ENCODE data around the gene AOPEP. TPM values are rescaled to one million over a fixed set of nuclear protein-coding genes. Genes with fewer than 3 reads are reported as not detected.

Gene AOPEP
- total and polyA plus RNA-seq, 2 donors (not counting 3 experiments of a cell fraction or from before 2014, with no cell fraction given), result 20.2 to 41.6 TPM

DNA sequence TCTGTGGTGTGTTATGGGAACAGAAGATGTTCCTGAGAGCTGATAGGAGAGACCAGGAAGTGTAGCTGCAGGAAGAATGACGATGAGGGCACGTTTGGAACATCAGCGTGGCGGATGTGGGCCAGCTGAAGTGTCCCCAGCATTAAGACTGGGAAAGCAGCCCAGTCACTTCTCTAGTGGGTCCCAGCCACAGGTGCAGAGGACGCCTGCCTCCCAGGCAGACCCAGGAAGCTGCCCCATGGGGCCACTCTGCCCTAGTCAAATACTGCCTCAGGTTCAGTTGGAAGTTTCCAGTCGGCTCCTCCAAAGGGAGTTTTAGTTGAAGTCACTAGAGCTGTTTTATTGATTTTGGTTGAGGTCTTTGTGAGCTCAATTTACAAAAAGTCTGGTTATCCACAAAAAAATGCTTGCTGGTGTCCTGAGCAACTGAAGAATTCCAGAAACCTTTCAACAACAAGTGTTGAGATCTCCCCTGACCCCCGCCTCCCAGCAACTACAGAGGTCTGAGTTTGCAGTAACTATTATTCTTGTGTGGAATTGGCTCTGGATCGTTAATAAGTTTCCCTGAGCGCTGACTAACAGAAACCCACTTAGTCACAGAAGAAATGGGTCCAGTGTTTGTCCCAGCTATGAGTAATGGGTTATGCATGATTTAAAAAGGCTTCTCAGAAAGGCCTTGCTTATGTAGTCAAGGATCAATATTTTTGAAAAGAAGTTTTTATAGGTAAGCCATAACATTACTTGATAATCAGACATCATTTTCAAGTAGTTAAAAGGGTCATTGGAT lies 296.9 kb downstream of the AOPEP start:
- dilution Hi-C loops (cut with MboI; ENCODE audit: extremely low pct_ligation_motif_present, low sequenced_read_pairs), result no loop called here
- no peaks in the 10 kb centered on the region for H3K27me3 ChIP-seq (ENCODE audit: control insufficient read depth in 2 of 2, insufficient read depth in 2 of 2, low read length in 2 of 2)
- H3K9ac ChIP-seq (replicated peaks; ENCODE audit: extremely low read depth, insufficient read depth, low read length), result no peak overlapping the region
- peak overlapping the region; percentile 64 for H3K27ac ChIP-seq (ENCODE audit: insufficient read depth, low read depth, low read length)
- POLR2A ChIA-PET, result interaction anchor here (0.8 kb wide), 1 partner anchor 12 kb away, joined by 3 read pairs; no protein-coding TSS in a partner anchor
- no peak for TF ChIP-seq MYC (IDR thresholded peaks at IDR 0.05; ENCODE audit: low read depth, low read length)
- TF ChIP-seq JUN (IDR thresholded peaks at IDR 0.05; ENCODE audit: borderline replicate concordance, insufficient read depth, insufficient read length, low read depth), result peak; percentile 38
- no peak for TF ChIP-seq POLR2A (IDR thresholded peaks at IDR 0.05; ENCODE audit: low read depth, low read length)
- TF ChIP-seq EZH2 (IDR thresholded peaks at IDR 0.05; ENCODE audit: borderline replicate concordance, low read depth, low read length, severe bottlenecking), result no peak
- no peak for TF ChIP-seq POLR2AphosphoS5 (IDR thresholded peaks at IDR 0.05; ENCODE audit: insufficient read depth, low read depth, low read length)
- TF ChIP-seq GATA2 (IDR thresholded peaks at IDR 0.05; ENCODE audit: insufficient read depth, insufficient read length, low read depth, low read length), result no peak
- TF ChIP-seq, protein P1, sequence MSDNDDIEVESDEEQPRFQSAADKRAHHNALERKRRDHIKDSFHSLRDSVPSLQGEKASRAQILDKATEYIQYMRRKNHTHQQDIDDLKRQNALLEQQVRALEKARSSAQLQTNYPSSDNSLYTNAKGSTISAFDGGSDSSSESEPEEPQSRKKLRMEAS (IDR thresholded peaks at IDR 0.05; ENCODE audit: insufficient read depth, insufficient read length), result no peak
- TF ChIP-seq FOS (IDR thresholded peaks at IDR 0.05; ENCODE audit: borderline replicate concordance, insufficient read depth, low read length), result peak; percentile 62
- TF ChIP-seq, protein P2, sequence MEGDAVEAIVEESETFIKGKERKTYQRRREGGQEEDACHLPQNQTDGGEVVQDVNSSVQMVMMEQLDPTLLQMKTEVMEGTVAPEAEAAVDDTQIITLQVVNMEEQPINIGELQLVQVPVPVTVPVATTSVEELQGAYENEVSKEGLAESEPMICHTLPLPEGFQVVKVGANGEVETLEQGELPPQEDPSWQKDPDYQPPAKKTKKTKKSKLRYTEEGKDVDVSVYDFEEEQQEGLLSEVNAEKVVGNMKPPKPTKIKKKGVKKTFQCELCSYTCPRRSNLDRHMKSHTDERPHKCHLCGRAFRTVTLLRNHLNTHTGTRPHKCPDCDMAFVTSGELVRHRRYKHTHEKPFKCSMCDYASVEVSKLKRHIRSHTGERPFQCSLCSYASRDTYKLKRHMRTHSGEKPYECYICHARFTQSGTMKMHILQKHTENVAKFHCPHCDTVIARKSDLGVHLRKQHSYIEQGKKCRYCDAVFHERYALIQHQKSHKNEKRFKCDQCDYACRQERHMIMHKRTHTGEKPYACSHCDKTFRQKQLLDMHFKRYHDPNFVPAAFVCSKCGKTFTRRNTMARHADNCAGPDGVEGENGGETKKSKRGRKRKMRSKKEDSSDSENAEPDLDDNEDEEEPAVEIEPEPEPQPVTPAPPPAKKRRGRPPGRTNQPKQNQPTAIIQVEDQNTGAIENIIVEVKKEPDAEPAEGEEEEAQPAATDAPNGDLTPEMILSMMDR (IDR thresholded peaks at IDR 0.05; ENCODE audit: extremely low read depth in 1 of 2, insufficient read depth in 1 of 2, low read depth in 1 of 2, low read length in 2 of 2), result no peak
- DNase-seq (ENCODE audit: low read depth, low spot score) (peak; percentile 82), FAIRE-seq (peak; percentile 82)
- no peaks in the 10 kb centered on the region for H3K9me3 ChIP-seq (replicated peaks; ENCODE audit: control insufficient read depth, insufficient read depth, low read length)
- CTCF ChIA-PET, result interaction anchor here (0.8 to 3.9 kb wide), 14 partner anchors 10 to 355 kb away, joined by 3 to 23 read pairs (median 4); no protein-coding TSS in a partner anchor
- no TSS peak for BruUV-seq (replicated peaks)
- no peak overlapping the region for H3K4me3 ChIP-seq (replicated peaks in 1 of 3; ENCODE audit: insufficient read depth in 1 of 3, low read depth in 1 of 3, low read length in 3 of 3)
- peaks cover 45% of the 10 kb centered on the region for H3K4me1 ChIP-seq (ENCODE audit: control insufficient read depth, extremely low read depth, insufficient read depth, low read length)
- intact Hi-C loops (cut with micrococcal nuclease), result loop anchor here (1.0 to 2.0 kb wide), 3 partner anchors 16 to 241 kb away; no protein-coding TSS in a partner anchor
- no peaks in the 10 kb centered on the region for H4K20me1 ChIP-seq (replicated peaks; ENCODE audit: control insufficient read depth, extremely low read depth, insufficient read depth, low read length)
- peaks cover 17% of the 10 kb centered on the region for H3K79me2 ChIP-seq (ENCODE audit: control insufficient read depth, insufficient read depth, low read length)
- H3K9me1 ChIP-seq (replicated peaks; ENCODE audit: control insufficient read depth, extremely low read depth, insufficient read depth, low read length), result no peaks in the 10 kb centered on the region
- H2AFZ ChIP-seq (ENCODE audit: low read depth, low read length), result no peak overlapping the region
- H3K36me3 ChIP-seq (ENCODE audit: control insufficient read depth in 2 of 2, extremely low read depth in 1 of 2, insufficient read depth in 2 of 2, low read length in 2 of 2), result peaks cover 9 to 12% of the 10 kb centered on the region in 2 experiments
- H3K4me2 ChIP-seq (ENCODE audit: insufficient read depth, low read length), result no peak overlapping the region

Data from endothelial cell of umbilical vein (primary cell).